ENCODE results near the gene MBP. TPM values are rescaled to one million over a fixed set of nuclear protein-coding genes. Genes with fewer than 3 reads are reported as not detected.

MBP gene
- total and polyA plus RNA-seq, 2 of the 13 experiments (the other 11 are each of a cell fraction or from before 2014, with no cell fraction given): 5.0 to 8.5 TPM

GRCh38 chr18:76936877-76937276 lies 195.7 kb downstream of the MBP start (continued):
- TF ChIP-seq, protein P1, sequence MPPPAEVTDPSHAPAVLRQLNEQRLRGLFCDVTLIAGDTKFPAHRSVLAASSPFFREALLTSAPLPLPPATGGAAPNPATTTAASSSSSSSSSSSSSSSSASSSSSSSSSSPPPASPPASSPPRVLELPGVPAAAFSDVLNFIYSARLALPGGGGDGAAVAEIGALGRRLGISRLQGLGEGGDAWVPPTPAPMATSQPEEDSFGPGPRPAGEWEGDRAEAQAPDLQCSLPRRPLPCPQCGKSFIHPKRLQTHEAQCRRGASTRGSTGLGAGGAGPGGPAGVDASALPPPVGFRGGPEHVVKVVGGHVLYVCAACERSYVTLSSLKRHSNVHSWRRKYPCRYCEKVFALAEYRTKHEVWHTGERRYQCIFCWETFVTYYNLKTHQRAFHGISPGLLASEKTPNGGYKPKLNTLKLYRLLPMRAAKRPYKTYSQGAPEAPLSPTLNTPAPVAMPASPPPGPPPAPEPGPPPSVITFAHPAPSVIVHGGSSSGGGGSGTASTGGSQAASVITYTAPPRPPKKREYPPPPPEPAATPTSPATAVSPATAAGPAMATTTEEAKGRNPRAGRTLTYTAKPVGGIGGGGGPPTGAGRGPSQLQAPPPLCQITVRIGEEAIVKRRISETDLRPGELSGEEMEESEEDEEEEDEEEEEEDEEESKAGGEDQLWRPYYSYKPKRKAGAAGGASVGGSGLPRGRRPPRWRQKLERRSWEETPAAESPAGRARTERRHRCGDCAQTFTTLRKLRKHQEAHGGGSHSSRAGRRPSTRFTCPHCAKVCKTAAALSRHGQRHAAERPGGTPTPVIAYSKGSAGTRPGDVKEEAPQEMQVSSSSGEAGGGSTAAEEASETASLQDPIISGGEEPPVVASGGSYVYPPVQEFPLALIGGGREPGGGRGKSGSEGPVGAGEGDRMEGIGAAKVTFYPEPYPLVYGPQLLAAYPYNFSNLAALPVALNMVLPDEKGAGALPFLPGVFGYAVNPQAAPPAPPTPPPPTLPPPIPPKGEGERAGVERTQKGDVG (CRISPR knock-in tag; IDR thresholded peaks at IDR 0.05; ENCODE audit: borderline replicate concordance): no peak
- TF ChIP-seq ZNF446 (CRISPR knock-in tag; IDR thresholded peaks at IDR 0.05): no peak
- no peak for TF ChIP-seq HNRNPLL (IDR thresholded peaks at IDR 0.05; ENCODE audit: low read depth, low read length, poor library complexity, severe bottlenecking)
- TF ChIP-seq ATF3 (CRISPR knock-in tag; IDR thresholded peaks at IDR 0.05): no peak
- TF ChIP-seq ZNF784 (CRISPR knock-in tag; IDR thresholded peaks at IDR 0.05; ENCODE audit: borderline replicate concordance): no peak
- TF ChIP-seq MATR3 (CRISPR knock-in tag; IDR thresholded peaks at IDR 0.05): no peak

DNA sequence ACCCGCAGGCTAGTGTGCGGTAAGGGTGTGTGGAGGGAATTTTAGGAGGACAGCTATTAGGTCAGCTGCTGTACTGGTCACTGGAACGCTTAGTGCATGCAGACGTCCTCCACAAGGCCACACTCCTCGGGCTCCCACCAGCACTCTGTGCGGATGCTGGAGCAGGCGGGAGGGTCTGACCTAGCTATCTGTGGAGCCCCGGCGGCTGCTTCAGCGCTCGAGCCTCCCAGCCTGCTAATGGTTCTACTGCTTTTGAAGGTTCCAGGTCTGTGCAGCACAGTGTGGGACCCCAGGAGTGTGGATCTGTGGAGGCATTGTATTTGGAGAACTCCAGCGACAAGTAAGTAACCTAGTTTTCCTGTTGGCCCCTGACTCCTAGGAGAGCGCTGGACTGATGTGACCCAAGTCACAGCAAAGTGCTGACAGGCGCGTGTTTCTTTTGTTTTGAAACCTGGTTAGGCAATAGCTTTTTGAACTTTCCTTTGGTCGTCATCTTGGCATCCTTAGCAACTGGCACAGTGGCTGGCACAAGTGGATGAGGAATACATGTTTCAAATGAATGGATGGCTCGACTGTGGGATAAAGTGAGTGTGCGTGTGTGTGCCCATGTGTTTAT lies 196.8 kb downstream of the MBP start:
- FAIRE-seq (no peak), ATAC-seq (no peak), DNase-seq (ENCODE audit: low spot score) (no peak)
- Histone ChIP-seq H3K27me3 (ENCODE audit: control insufficient read depth in 1 of 2, insufficient read depth in 2 of 2, low read length in 2 of 2) (no peaks in the 10 kb centered on the region), H3K4me2 (ENCODE audit: low read depth, low read length) (no peak overlapping the region), H3K36me3 (replicated peaks in 1 of 2; ENCODE audit: control insufficient read depth in 1 of 2, insufficient read depth in 2 of 2, low read length in 2 of 2) (peaks cover 8 to 20% of the 10 kb centered on the region in 2 experiments; a peak in 4 of 5 replicates), H3K27ac (ENCODE audit: extremely low read length, insufficient read depth, low read length) (no peak overlapping the region), H3K4me1 (ENCODE audit: insufficient read depth, low read length) (no peaks in the 10 kb centered on the region), H3K79me2 (ENCODE audit: insufficient read depth, low read length) (no peaks in the 10 kb centered on the region), H2AFZ (ENCODE audit: low read length) (no peak overlapping the region), H4K20me1 (ENCODE audit: insufficient read depth, low read length) (no peaks in the 10 kb centered on the region), H3K4me3 (replicated peaks in 1 of 3; ENCODE audit: insufficient read depth in 1 of 3, low read depth in 2 of 3, low read length in 3 of 3) (no peak overlapping the region), H3K9me3 (ENCODE audit: low read length) (no peaks in the 10 kb centered on the region), H3K9ac (ENCODE audit: insufficient read depth, low read depth, low read length) (no peak overlapping the region)
- no TSS peak for BruUV-seq (replicated peaks)
- intact Hi-C loops (cut with micrococcal nuclease; ENCODE audit: unreplicated experiment) (no loop called here), in situ Hi-C loops (cut with HindIII; ENCODE audit: extremely low pct_ligation_motif_present, low pct_unique_long_range_greater_than_20kb) (no loop called here)
- CTCF ChIA-PET (ENCODE audit: low intra/inter-chr PET ratio, low total read pairs): no interaction called here
- POLR2A ChIA-PET: no interaction called here
- 98% methylated on average over 12 of the region's 18 CpGs for WGBS (ENCODE audit: low lambda C conversion rate)
- no peak for TF ChIP-seq YEATS4 (CRISPR knock-in tag; IDR thresholded peaks at IDR 0.05; ENCODE audit: borderline replicate concordance)
- no peak for TF ChIP-seq NFE2 (CRISPR knock-in tag; IDR thresholded peaks at IDR 0.05)
- no peak for TF ChIP-seq PHB2 (IDR thresholded peaks at IDR 0.05; ENCODE audit: partially characterized antibody)
- TF ChIP-seq ZNF652 (CRISPR knock-in tag; IDR thresholded peaks at IDR 0.05; ENCODE audit: borderline replicate concordance, low read depth): no peak
- TF ChIP-seq ZNF326 (CRISPR knock-in tag; IDR thresholded peaks at IDR 0.05; ENCODE audit: borderline replicate concordance): no peak
- TF ChIP-seq, protein P2, sequence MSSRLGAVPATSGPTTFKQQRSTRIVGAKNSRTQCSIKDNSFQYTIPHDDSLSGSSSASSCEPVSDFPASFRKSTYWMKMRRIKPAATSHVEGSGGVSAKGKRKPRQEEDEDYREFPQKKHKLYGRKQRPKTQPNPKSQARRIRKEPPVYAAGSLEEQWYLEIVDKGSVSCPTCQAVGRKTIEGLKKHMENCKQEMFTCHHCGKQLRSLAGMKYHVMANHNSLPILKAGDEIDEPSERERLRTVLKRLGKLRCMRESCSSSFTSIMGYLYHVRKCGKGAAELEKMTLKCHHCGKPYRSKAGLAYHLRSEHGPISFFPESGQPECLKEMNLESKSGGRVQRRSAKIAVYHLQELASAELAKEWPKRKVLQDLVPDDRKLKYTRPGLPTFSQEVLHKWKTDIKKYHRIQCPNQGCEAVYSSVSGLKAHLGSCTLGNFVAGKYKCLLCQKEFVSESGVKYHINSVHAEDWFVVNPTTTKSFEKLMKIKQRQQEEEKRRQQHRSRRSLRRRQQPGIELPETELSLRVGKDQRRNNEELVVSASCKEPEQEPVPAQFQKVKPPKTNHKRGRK (CRISPR knock-in tag; IDR thresholded peaks at IDR 0.05): no peak
- TF ChIP-seq SMAD9 (CRISPR knock-in tag; IDR thresholded peaks at IDR 0.05): no peak
- TF ChIP-seq MAFG (CRISPR knock-in tag; IDR thresholded peaks at IDR 0.05): no peak
- TF ChIP-seq ZNF225 (CRISPR knock-in tag; IDR thresholded peaks at IDR 0.05): no peak
- no peak for TF ChIP-seq ZNF101 (CRISPR knock-in tag; IDR thresholded peaks at IDR 0.05; ENCODE audit: borderline replicate concordance, low read depth)
- no peak for TF ChIP-seq ZNF383 (CRISPR knock-in tag; IDR thresholded peaks at IDR 0.05; ENCODE audit: borderline replicate concordance)

Measured in HepG2 (cell line).